Breast epithelium (tissue), 3 donors: ENCODE data around the gene LEUTX.

Source experiments
- CTCF ChIP-seq, 3 donors: fragments of 450-650 bp; IDR thresholded peaks; one replicate each; pipeline ENCODE4 v1.5.1; 2016 to 2017; ENCODE audit warnings: antibody characterized with exemption in 3 of 3, mild to moderate bottlenecking in 3 of 3, moderate library complexity in 3 of 3
- POLR2A ChIP-seq: fragments of 450-650 bp; IDR thresholded peaks from one replicate; pipeline ENCODE4 v1.6.1; 2016; ENCODE audit warnings: antibody characterized with exemption, mild to moderate bottlenecking, moderate library complexity
- POLR2AphosphoS5 ChIP-seq, 3 donors: sonication (generic); formaldehyde crosslinking; IDR thresholded peaks; one replicate each; pipeline ENCODE4 v1.6.1; 2017; ENCODE audit warnings: antibody characterized with exemption in 3 of 3

GRCh38 chr19:39819786-39820185 is 41.1 kb downstream of the LEUTX start:
- TF ChIP-seq CTCF (IDR thresholded peaks at IDR 0.05) (no peak), POLR2A (no peak), POLR2AphosphoS5 (IDR thresholded peaks at IDR 0.05) (no peak)
